GM19099 (cell line): Measurements from ENCODE around the gene GZMM.
A peak's percentile ranks its signal among the peaks of the same experiment; 100 is the strongest.

Experiments used
- POLR2A ChIP-seq: IDR thresholded peaks from 3 replicates; pipeline ENCODE4 v1.6.1; 2011; ENCODE audit warnings: low read depth; ENCODE audit not compliant: insufficient read length; ENCODE audit errors: extremely low read depth

Gene GZMM

DNA sequence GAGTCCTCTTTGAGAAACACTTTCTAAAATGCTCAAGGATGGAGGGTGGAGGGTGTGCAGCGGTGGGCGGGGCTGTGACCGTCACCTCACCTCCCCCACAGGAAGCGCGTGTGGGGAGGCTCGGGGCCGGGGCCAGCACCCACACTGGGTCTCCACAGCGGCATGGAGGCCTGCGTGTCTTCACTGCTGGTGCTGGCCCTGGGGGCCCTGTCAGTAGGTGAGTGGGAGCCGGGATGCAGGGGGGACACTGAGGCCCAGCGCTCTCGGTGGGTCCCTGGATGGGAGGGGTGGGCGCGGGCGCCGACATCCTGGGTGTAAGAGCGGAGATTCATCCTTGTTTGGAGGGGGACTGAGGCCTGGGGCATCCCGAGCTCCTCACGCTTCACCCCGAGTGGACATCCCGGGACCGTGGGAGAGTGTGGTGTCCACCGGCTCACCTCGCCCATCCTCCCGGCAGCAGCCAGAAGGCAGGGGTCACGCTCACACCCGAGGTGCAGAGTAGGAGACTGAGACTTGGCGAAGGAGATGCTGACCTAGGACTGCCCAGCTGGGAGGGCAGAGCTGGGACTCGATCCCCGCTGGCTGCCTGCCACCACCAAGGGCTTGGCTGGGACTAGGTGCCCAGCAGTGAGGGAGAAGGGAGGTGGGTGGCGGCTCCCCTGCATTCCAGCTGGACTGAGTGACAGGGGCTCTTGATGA lies at the start of gene GZMM:
Gene GZMM, plus strand, starts transcription at position 144 of the 699 bp plus-strand sequence. Its CDS starts 19 bp downstream, at position 163.
- no peak for TF ChIP-seq POLR2A

GRCh38 chr19:494171-495080 lies 49.4 kb upstream of the GZMM start:
- TF ChIP-seq POLR2A = no peak

- no peak for TF ChIP-seq POLR2A
These were observed 48.8 kb upstream of the GZMM start for GRCh38 chr19:495081-495401.

- no peak for TF ChIP-seq POLR2A
These were observed 48.3 kb upstream of the GZMM start for GRCh38 chr19:495402-496111.

DNA sequence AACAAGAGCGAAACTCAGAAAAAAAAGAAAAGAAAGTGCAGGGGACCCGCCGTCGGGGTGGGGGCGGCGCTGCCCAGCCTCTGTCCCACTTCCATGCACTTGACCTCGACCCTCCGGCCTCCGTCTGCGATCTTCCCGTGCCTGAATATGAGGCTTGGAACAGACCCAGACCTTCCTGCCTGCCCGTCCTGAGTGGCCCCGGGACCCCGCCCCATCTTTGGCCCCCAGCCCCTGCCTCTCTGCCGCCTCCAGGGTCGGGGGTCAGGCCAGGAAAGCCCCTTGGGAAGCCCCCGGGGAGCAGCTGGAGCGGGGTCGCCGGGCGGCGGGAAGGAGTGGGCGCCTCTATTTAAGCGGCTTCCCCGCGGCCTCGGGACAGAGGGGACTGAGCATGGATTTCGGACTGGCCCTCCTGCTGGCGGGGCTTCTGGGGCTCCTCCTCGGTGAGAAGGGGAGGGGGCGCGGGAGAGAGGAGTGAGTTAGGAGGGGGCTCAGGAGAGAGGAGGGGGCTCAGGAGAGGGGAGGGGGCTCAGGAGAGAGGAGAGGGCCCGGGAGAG lies 47.7 kb upstream of the GZMM start, which contains the start of gene MADCAM1:
Gene MADCAM1, plus strand, starts transcription at position 375 of the 554 bp plus-strand sequence. Its CDS starts 14 bp downstream, at position 389.
- TF ChIP-seq POLR2A = no peak

GRCh38 chr19:496986-497385 lies 46.9 kb upstream of the GZMM start:
- no peak for TF ChIP-seq POLR2A

GRCh38 chr19:497491-497868 lies 46.4 kb upstream of the GZMM start:
- TF ChIP-seq POLR2A = no peak

DNA sequence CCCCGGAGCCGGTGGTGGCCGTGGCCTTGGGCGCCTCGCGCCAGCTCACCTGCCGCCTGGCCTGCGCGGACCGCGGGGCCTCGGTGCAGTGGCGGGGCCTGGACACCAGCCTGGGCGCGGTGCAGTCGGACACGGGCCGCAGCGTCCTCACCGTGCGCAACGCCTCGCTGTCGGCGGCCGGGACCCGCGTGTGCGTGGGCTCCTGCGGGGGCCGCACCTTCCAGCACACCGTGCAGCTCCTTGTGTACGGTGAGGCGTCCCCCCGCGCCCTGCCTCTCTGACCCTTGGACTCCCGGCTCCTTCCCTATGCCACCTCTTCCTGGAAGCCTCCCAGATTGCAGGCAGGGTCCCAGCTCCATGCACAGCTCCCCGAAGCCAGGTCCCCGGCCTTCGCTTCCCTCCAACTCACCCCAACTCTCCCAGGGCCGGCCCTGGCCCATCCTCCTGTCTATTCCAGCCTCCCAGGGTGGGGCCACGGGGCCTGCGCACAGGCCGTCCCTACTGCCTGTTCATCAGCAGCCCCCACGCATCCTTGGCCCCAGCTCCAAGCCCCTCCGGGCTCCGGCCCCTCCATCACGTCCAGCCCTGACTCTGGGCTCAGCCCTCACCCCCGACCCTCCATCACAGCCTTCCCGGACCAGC lies 45.9 kb upstream of the GZMM start:
- no peak for TF ChIP-seq POLR2A

GRCh38 chr19:498511-498891 lies 45.4 kb upstream of the GZMM start:
- TF ChIP-seq POLR2A = no peak

GRCh38 chr19:498977-499623 lies 44.8 kb upstream of the GZMM start:
- no peak for TF ChIP-seq POLR2A

GRCh38 chr19:501646-502045 lies 42.2 kb upstream of the GZMM start:
- TF ChIP-seq POLR2A = no peak

DNA sequence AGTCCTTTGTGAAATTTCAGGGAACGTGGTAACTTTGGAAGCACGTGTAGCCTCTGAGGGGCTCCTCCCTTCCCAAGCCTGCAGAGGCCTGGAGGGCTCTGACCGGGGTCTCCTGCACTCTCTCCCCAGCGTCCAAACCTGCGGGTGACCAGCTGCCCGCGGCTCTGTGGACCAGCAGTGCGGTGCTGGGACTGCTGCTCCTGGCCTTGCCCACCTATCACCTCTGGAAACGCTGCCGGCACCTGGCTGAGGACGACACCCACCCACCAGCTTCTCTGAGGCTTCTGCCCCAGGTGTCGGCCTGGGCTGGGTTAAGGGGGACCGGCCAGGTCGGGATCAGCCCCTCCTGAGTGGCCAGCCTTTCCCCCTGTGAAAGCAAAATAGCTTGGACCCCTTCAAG lies 39.2 kb upstream of the GZMM start:
- TF ChIP-seq POLR2A = no peak

DNA sequence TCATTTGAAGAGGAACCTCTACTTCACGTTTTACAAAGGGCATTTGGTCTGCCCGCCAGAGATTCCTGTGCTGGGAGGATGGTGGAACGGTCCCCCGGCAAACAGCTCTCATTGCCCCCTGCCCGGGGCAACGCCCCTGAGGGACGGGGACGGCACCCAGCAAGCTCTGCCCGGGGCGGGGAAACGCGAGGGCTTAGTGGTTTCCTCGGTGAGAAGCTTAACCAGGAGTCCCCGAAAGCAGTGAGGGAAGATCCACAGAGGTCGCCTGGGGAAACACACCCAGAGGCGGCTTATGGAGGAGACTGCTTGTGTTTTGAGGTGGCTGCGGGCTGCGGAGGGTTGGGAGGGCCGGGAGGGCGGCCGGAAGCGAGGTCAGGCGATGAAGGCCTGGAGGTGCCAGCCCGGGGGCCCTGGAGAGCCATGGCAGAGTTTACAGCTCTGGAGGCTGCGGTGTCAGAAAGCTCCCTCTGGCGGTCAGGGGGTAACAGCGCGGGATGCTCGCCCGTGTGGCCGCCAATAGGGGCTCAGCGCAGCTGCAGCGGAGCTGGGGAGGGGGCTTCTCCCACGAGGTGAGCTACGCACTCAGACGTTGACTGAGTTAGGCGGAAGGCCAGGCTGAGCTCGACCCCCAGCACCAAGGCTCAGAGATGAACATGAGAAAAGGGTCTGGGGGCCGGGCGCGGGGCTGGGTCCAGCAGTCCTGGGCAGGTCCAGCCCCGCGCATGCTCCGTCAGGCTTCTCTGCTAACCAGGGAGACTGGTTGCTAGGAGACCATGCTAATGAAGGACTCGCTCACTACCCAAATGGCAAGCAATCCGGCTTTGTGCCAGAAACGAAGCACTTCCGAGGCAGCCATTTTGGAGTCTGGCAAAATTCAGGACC lies 37.2 kb upstream of the GZMM start:
- TF ChIP-seq POLR2A = peak; percentile 69
